Right lobe of liver (tissue), 6 donors: ENCODE data around the gene NEK9. TPM values are rescaled to one million over a fixed set of nuclear protein-coding genes. Genes with fewer than 3 reads are reported as not detected.

ENCODE experiments used
- ATAC-seq, 4 donors: fragments of 200-7000 bp; cut with Tn5 transposase; one replicate each; pipeline ENCODE4 v1.9.1; 2020; ENCODE audit warnings: mild to moderate bottlenecking in 4 of 4, moderate library complexity in 4 of 4
- DNase-seq, 3 donors: peaks; one replicate each; pipeline ENCODE4 v3.0.0-alpha.2; 2020
- H3K27ac ChIP-seq, 3 donors: fragments of 200-600 bp; one replicate each; pipeline ENCODE4 v1.8.0; 2022
- H3K27me3 ChIP-seq, 2 donors: fragments of 200-600 bp; one replicate each; pipeline ENCODE4 v1.8.0; 2022
- H3K36me3 ChIP-seq, 4 donors: fragments of 200-600 bp; sonication (generic) in 1 of 4; one replicate each; pipeline versions ENCODE4 v1.5.1 to v1.8.0; 2017 to 2022; ENCODE audit warnings: control low read depth in 1 of 4
- H3K4me1 ChIP-seq, 4 donors: fragments of 200-600 bp; sonication (generic) in 1 of 4; one replicate each; pipeline versions ENCODE4 v1.5.1 to v1.8.0; 2017 to 2022; ENCODE audit warnings: control low read depth in 1 of 4
- H3K4me3 ChIP-seq, 3 donors: fragments of 200-600 bp; one replicate each; pipeline ENCODE4 v1.8.0; 2022
- H3K9me3 ChIP-seq, 4 donors: fragments of 200-600 bp; sonication (generic) in 1 of 4; one replicate each; pipeline versions ENCODE4 v1.5.1 to v1.8.0; 2017 to 2022; ENCODE audit warnings: control low read depth in 1 of 4
- CTCF ChIP-seq, 4 donors: fragments of 200-600 bp in 3 of 4; fragments of 450-650 bp in 1 of 4; IDR thresholded peaks; one replicate each; pipeline versions ENCODE4 v1.5.1 to v1.8.0; 2016 to 2022; ENCODE audit warnings: antibody characterized with exemption in 4 of 4, mild to moderate bottlenecking in 2 of 4
- POLR2A ChIP-seq: fragments of 450-650 bp; IDR thresholded peaks from one replicate; pipeline ENCODE4 v1.6.1; 2017; ENCODE audit warnings: antibody characterized with exemption, mild to moderate bottlenecking
- WGBS: methylation state at CpG from one replicate; pipeline ENCODE4 v1.1.6; 2018; ENCODE audit warnings: low coverage, low lambda C conversion rate; ENCODE audit not compliant: insufficient coverage; ENCODE audit errors: missing lambda C conversion rate; 5-methylcytosine and 5-hydroxymethylcytosine counted together
- intact Hi-C, 2 donors: fragments of 100-400 bp; cut with DNase I; formaldehyde crosslinking; loops; one replicate each; pipeline versions ENCODE4 v1.11.2 to v1.14.1; 2022
- total RNA-seq, 6 experiments: library from RNA; depleted of rRNA in 2 of 6; stranded (reverse); fragments of >200 nt in 2 of 6; fragmentation: NEBNext Ultra II Directional in 3 of 6; extraction: Animal tissue kit (Norgen Biotek cat#: 25700) in 3 of 6; gene quantifications; one replicate each; pipeline versions ENCODE4 v1.1.0 to v1.2.4, GENCODE V29; 2016 to 2023
- donor health status: DM: no; HTN: yes; CAD: no.
- donor health status: DM: no; HTN: no; CAD: no.
- donor health status: DM: no; HTN: no; CAD: no.
- donor health status: DM: no; HTN: yes; CAD: no.
- donor health status: DM: no; HTN: yes; CAD: no.

Gene NEK9
- total RNA-seq, 6 experiments from 2014 or later, result 22.2 to 56.8 (median 39.6) TPM

- Histone ChIP-seq H3K27me3 (no peaks in the 10 kb centered on the region), H3K4me1 (peaks cover 0 to 25% (median 8%) of the 10 kb centered on the region in 4 donors), H3K4me3 (no peak overlapping the region), H3K9me3 (no peaks in the 10 kb centered on the region), H3K36me3 (no peaks in the 10 kb centered on the region), H3K27ac (no peak overlapping the region)
- no peak for TF ChIP-seq CTCF (IDR thresholded peaks at IDR 0.05)
- WGBS, result 92% methylated on average over 1 of the region's 1 CpG
- intact Hi-C loops, result no loop called here
- DNase-seq, result no peak
- ATAC-seq, result no peak
These were observed 59.6 kb downstream of the NEK9 start for GRCh38 chr14:75067212-75067611.

- no peak for ATAC-seq
- H3K4me3 ChIP-seq, result no peak overlapping the region
- DNase-seq, result no peak
- no peaks in the 10 kb centered on the region for H3K27me3 ChIP-seq
- H3K36me3 ChIP-seq, result no peaks in the 10 kb centered on the region
- peaks cover 0 to 25% (median 8%) of the 10 kb centered on the region in 4 donors for H3K4me1 ChIP-seq
- WGBS, result 95% methylated on average over 3 of the region's 3 CpGs
- intact Hi-C loops, result no loop called here
- H3K27ac ChIP-seq, result no peak overlapping the region
- TF ChIP-seq CTCF (IDR thresholded peaks at IDR 0.05) (no peak), POLR2A (no peak)
- no peaks in the 10 kb centered on the region for H3K9me3 ChIP-seq
These were observed 60.2 kb downstream of the NEK9 start for GRCh38 chr14:75066691-75067090.

- 49% methylated on average over 6 of the region's 8 CpGs for WGBS
- peaks cover 0 to 15% (median 6%) of the 10 kb centered on the region in 4 donors for H3K4me1 ChIP-seq
- peak overlapping the region; percentile 54 to 92 (median 79) for H3K4me3 ChIP-seq
- no peaks in the 10 kb centered on the region for H3K27me3 ChIP-seq
- DNase-seq (no peak), ATAC-seq (no peak)
- no peaks in the 10 kb centered on the region for H3K9me3 ChIP-seq
- intact Hi-C loops, result no loop called here
- no peaks in the 10 kb centered on the region for H3K36me3 ChIP-seq
- TF ChIP-seq POLR2A, result no peak
- TF ChIP-seq CTCF (IDR thresholded peaks at IDR 0.05), result no peak
- no peak overlapping the region for H3K27ac ChIP-seq
These were observed 62.7 kb downstream of the NEK9 start for GRCh38 chr14:75064205-75064567.

GRCh38 chr14:75063491-75064204 lies 63.2 kb downstream of the NEK9 start, which contains the start of gene ACYP1:
TSS of gene ACYP1 (minus strand) at chr14:75064024. CDS start at chr14:75063553, 471 bp downstream.
- no peaks in the 10 kb centered on the region for H3K36me3 ChIP-seq
- peak within 1 kb of the TSS in 2 of 3 donors; percentile 16 to 30 for H3K27ac ChIP-seq
- peak in 2 of 4 donors; percentile 4 to 7 for TF ChIP-seq CTCF (IDR thresholded peaks at IDR 0.05)
- no peak for TF ChIP-seq POLR2A
- H3K9me3 ChIP-seq, result no peaks in the 10 kb centered on the region
- ATAC-seq, result peak; percentile 98 to 99 (median 98)
- under 1% methylated on average over 21 of the region's 34 CpGs for WGBS
- H3K27me3 ChIP-seq, result no peaks in the 10 kb centered on the region
- intact Hi-C loops, result no loop called here
- peaks cover 0 to 15% (median 6%) of the 10 kb centered on the region in 4 donors for H3K4me1 ChIP-seq
- peak; percentile 92 to 94 (median 94) for DNase-seq
- peak within 1 kb of the TSS; percentile 54 to 92 (median 79) for H3K4me3 ChIP-seq
